Endodermal cell (in vitro differentiated cells): ENCODE measurements around the gene PTPRR. TPM values are rescaled to one million over a fixed set of nuclear protein-coding genes. Genes with fewer than 3 reads are reported as not detected.

ENCODE experiments used
- DNase-seq: peaks from one replicate; pipeline ENCODE4 v3.0.0-alpha.2; 2017
- H3K27ac ChIP-seq: 2 replicates; pipeline ENCODE4 v1.5.1; 2013; ENCODE audit warnings: mild to moderate bottlenecking, low read depth, low read length, moderate library complexity
- H3K27me3 ChIP-seq: 2 replicates; pipeline ENCODE4 v1.6.1; 2013; ENCODE audit warnings: mild to moderate bottlenecking, low read length, moderate library complexity; ENCODE audit not compliant: insufficient read depth, control insufficient read depth, poor library complexity, severe bottlenecking
- H3K36me3 ChIP-seq: 2 replicates; pipeline ENCODE4 v1.7.0; 2013; ENCODE audit warnings: mild to moderate bottlenecking, low read length, moderate library complexity; ENCODE audit not compliant: control insufficient read depth, insufficient read depth
- H3K4me1 ChIP-seq: one replicate; pipeline ENCODE4 v1.7.0; 2013; ENCODE audit warnings: low read length; ENCODE audit not compliant: control insufficient read depth, insufficient read depth
- H3K4me3 ChIP-seq: 2 replicates; pipeline ENCODE4 v1.5.1; 2013; ENCODE audit warnings: mild to moderate bottlenecking, low read length, moderate library complexity
- H3K9ac ChIP-seq: 2 replicates; pipeline ENCODE4 v1.6.1; 2013; ENCODE audit warnings: mild to moderate bottlenecking, low read length, moderate library complexity; ENCODE audit not compliant: poor library complexity, severe bottlenecking; ENCODE audit errors: extremely low read depth
- H3K9me3 ChIP-seq: 2 replicates; pipeline ENCODE4 v1.6.1; 2013; ENCODE audit warnings: mild to moderate bottlenecking, low read length, moderate library complexity; ENCODE audit not compliant: control insufficient read depth
- H3K27ac Mint-ChIP-seq: 2 replicates; pipeline ENCODE4 v1.8.0; 2020; ENCODE audit warnings: mixed read lengths
- H3K27me3 Mint-ChIP-seq: 2 replicates; pipeline ENCODE4 v1.8.0; 2021; ENCODE audit warnings: mild to moderate bottlenecking, mixed read lengths; ENCODE audit not compliant: insufficient read depth
- H3K36me3 Mint-ChIP-seq: 2 replicates; pipeline ENCODE4 v1.8.0; 2020; ENCODE audit warnings: low read depth, mixed read lengths
- H3K4me1 Mint-ChIP-seq: 2 replicates; pipeline ENCODE4 v1.8.0; 2020; ENCODE audit warnings: mixed read lengths
- H3K4me3 Mint-ChIP-seq: 2 replicates; pipeline ENCODE4 v1.8.0; 2020; ENCODE audit warnings: mild to moderate bottlenecking, moderate library complexity, mixed read lengths
- H3K9me3 Mint-ChIP-seq: 2 replicates; pipeline ENCODE4 v1.8.0; 2020; ENCODE audit warnings: mild to moderate bottlenecking, mixed read lengths
- whole genome bisulfite sequencing, 2 experiments: methylation state at CpG; one replicate each; pipeline versions ENCODE4 v1.1.5 to v1.1.7; 2013; ENCODE audit warnings: missing lambda C conversion rate in 2 of 2, mixed read lengths in 1 of 2; ENCODE audit not compliant: insufficient coverage in 1 of 2, insufficient read length in 1 of 2; 5-methylcytosine and 5-hydroxymethylcytosine counted together
- total RNA-seq, 2 donors: library from RNA; stranded (reverse); fragmentation: NEBNext Ultra II Directional in 1 of 2; extraction: Animal tissue kit (Norgen Biotek cat#: 25700) in 1 of 2; gene quantifications; 2 replicates in 1 of 2; 3 replicates in 1 of 2; pipeline ENCODE4 v1.2.1, GENCODE V29; 2021
- TF ChIP-seq, protein P1 (sequence below): fragments of 200-600 bp; sonication (generic); conservative IDR thresholded peaks from 2 replicates; pipeline ENCODE4 v1.5.0; 2021; ENCODE audit warnings: antibody characterized with exemption, mild to moderate bottlenecking

Gene PTPRR
- total RNA-seq, 2 donors from 2014 or later, result 0.27 to 0.40 TPM

DNA sequence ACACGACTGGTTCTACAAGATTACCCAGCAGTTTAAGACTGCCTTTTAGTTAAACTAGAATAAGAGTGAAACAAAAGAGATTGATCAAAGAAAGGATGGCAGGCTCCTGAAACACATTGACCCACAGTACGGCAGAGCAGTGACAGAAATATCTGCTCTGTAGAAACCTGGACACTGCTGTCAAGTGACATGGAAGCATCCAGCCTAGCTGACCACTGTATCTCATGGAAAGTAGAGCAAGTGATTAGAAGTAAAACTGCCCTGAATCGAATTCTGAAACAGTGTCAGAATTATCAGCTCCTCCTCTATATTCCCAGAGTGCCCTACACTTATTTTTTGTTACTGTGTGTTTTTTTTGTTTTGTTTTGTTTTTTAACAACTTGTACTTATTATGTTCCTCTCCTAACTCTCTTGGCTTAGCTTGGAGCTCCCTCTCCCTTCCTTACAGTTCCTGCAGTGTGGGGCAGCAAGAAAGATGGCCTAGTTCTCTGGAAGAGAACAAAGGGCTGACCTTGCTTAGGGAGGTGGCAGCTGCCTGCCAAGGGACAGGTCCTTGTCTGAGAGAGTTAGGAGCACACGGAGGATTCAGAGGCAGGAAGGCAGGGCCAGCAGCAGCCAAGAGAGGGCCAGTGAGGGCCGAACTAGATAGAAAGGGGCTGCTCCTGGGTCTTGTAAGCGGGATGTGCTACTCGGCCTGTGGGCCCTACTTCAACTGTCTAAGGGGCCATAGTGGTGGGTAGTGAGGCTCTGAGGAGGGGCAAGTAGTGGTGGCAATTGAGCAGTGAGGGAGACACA lies 97.2 kb downstream of the PTPRR start:
- Histone ChIP-seq H3K4me1 (no peaks in the 10 kb centered on the region), H3K27me3 (no peaks in the 10 kb centered on the region), H3K9ac (no peak overlapping the region), H3K4me3 (no peak overlapping the region), H3K27ac (no peak overlapping the region), H3K9me3 (peaks cover 11% of the 10 kb centered on the region), H3K36me3 (no peaks in the 10 kb centered on the region)
- H3K9me3 Mint-ChIP-seq, result peaks cover 15% of the 10 kb centered on the region
- H3K4me3 Mint-ChIP-seq, result no peak overlapping the region
- TF ChIP-seq, protein P1, sequence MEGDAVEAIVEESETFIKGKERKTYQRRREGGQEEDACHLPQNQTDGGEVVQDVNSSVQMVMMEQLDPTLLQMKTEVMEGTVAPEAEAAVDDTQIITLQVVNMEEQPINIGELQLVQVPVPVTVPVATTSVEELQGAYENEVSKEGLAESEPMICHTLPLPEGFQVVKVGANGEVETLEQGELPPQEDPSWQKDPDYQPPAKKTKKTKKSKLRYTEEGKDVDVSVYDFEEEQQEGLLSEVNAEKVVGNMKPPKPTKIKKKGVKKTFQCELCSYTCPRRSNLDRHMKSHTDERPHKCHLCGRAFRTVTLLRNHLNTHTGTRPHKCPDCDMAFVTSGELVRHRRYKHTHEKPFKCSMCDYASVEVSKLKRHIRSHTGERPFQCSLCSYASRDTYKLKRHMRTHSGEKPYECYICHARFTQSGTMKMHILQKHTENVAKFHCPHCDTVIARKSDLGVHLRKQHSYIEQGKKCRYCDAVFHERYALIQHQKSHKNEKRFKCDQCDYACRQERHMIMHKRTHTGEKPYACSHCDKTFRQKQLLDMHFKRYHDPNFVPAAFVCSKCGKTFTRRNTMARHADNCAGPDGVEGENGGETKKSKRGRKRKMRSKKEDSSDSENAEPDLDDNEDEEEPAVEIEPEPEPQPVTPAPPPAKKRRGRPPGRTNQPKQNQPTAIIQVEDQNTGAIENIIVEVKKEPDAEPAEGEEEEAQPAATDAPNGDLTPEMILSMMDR, result peak; percentile 33
- no peaks in the 10 kb centered on the region for H3K27me3 Mint-ChIP-seq
- 82 to 90% methylated on average over 4 to 6 of the region's 7 CpGs for WGBS, 2 experiments
- no peaks in the 10 kb centered on the region for H3K36me3 Mint-ChIP-seq
- H3K4me1 Mint-ChIP-seq, result peaks cover 25% of the 10 kb centered on the region
- no peak overlapping the region for H3K27ac Mint-ChIP-seq
- DNase-seq, result peak; percentile 58

DNA sequence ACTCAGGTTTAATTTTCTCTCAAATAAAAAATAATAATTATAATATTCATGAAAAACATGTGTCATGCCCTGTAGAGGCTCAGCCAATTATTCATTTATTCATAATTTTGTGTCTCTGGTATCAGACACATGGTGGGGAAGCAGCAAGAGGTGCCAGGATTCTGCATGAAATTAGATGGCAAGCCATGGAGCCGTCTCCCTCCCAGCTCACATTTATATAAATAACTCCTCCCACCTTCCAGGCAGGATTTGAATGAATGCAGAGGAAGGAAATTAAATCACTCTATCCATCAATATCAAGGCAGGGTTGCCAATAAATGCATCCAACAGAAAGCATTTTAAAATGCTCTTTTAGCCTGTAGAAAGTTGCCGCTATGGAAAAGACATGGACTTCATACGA lies 98.1 kb downstream of the PTPRR start:
- Histone ChIP-seq H3K4me1 (no peaks in the 10 kb centered on the region), H3K9me3 (peaks cover 11% of the 10 kb centered on the region), H3K4me3 (no peak overlapping the region), H3K36me3 (no peaks in the 10 kb centered on the region), H3K27me3 (no peaks in the 10 kb centered on the region), H3K27ac (no peak overlapping the region), H3K9ac (no peak overlapping the region)
- H3K27ac Mint-ChIP-seq, result no peak overlapping the region
- no peak overlapping the region for H3K4me3 Mint-ChIP-seq
- peaks cover 15% of the 10 kb centered on the region for H3K9me3 Mint-ChIP-seq
- WGBS, 2 experiments, result 100% methylated on average over 2 to 3 of the region's 3 CpGs
- H3K27me3 Mint-ChIP-seq, result no peaks in the 10 kb centered on the region
- H3K4me1 Mint-ChIP-seq, result peaks cover 25% of the 10 kb centered on the region
- DNase-seq, result no peak
- H3K36me3 Mint-ChIP-seq, result no peaks in the 10 kb centered on the region
- TF ChIP-seq, protein P1, result no peak

DNA sequence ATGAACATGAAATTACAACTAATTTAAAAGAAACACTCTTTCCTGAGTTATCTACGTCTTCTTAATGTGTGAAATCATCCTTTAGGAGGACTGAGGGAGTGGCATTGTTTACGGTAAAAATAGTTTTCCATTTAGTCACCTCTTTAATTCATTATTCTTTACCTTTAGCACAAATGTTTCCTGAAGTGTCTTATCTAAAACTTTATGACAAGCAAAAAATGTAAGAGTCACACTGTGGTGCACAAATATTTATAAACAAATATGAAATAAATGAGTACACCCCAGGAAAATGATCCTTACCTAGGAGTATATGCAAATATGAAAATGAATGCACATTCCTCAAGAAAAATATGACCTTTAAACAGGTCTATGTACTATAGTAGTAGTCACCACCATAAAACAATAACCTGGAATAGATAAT lies 104.6 kb downstream of the PTPRR start:
- Mint-ChIP-seq H3K27ac (no peak overlapping the region), H3K9me3 (peaks cover 23% of the 10 kb centered on the region), H3K4me1 (no peaks in the 10 kb centered on the region), H3K27me3 (no peaks in the 10 kb centered on the region), H3K36me3 (no peaks in the 10 kb centered on the region), H3K4me3 (no peak overlapping the region)
- H3K36me3 ChIP-seq, result no peaks in the 10 kb centered on the region
- no peaks in the 10 kb centered on the region for H3K4me1 ChIP-seq
- 96% methylated on average over 2 of the region's 2 CpGs; no CpG with 5 or more reads in 1 of the 2 experiments for WGBS, 2 experiments
- TF ChIP-seq, protein P1, result no peak
- DNase-seq, result no peak
- no peak overlapping the region for H3K27ac ChIP-seq
- no peak overlapping the region for H3K4me3 ChIP-seq
- H3K9ac ChIP-seq, result no peak overlapping the region
- H3K9me3 ChIP-seq, result peaks cover 7% of the 10 kb centered on the region
- no peaks in the 10 kb centered on the region for H3K27me3 ChIP-seq
